ENCODE data around the gene G6PD.
"Not testable (repeated sequence)": the region's sequence is repeated elsewhere in the genome, so short reads cannot be mapped to it uniquely, and the experiment has no call there.

Gene G6PD

DNA sequence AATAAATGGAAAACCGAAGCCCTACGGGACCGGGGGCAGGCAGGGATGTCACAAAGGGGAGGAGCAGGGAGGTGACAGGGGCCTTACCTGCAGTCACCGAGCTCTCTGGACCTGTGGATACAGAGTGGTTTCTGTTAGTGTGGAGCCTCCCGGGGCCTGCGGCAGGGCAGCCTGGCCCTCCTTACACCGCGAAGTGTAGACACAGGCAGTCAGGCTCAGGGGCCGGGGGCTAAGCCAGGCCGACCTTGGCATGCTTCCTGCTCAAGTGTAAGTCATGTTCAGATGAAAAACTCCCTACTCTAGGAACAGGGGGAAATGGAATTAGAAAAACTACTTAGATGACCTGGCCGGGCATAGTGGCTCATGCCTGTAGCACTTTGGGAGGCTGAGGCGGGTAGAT lies 34.9 kb downstream of the G6PD start:
- DNase-seq (ENCODE audit: insufficient read length, low spot score) (no peak), FAIRE-seq (no peak)
- TF ChIP-seq POLR2A (IDR thresholded peaks at IDR 0.05; ENCODE audit: low read depth, low read length): no peak

DNA sequence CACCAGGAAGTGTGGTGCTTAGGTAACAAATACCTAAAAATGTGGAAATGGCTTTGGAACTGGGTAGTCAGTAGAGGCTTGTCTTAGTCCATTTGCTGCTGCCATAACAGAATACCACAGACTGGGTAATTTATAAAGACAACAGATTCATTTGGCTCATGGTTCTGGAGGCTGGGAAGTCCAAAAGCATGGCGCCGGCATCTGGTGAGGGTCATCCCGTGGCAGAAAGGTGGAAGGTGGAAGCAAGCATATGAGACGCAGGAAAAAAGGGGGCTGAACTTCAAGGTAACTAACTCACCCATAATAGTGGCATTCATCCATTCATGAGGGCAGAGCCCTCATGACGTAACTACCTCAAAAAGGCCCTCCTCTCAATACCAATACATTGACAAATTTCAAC lies 37.2 kb downstream of the G6PD start:
- FAIRE-seq: no peak
- no peak for DNase-seq (ENCODE audit: insufficient read length, low spot score)
- no peak for TF ChIP-seq POLR2A (IDR thresholded peaks at IDR 0.05; ENCODE audit: low read depth, low read length)

DNA sequence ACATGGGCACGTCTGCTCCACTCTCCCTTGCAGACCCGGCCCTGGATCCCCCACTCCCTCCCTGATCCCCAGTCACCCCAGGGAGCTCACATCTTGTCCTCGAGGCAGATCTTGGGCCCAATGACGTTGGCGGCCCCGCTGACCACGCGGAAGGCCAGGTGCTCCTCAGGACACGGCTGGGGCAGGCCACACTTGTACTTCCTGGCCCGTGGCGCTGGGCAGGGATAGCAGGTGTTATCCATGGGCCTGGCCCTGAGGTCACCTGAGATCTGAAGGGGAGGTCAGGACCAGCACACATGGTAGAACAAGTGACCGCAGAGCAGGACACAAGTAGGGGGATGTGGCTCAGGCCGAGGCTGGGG lies 38.3 kb downstream of the G6PD start:
- FAIRE-seq (no peak), DNase-seq (ENCODE audit: insufficient read length, low spot score) (no peak)
- TF ChIP-seq POLR2A (IDR thresholded peaks at IDR 0.05; ENCODE audit: low read depth, low read length): no peak

DNA sequence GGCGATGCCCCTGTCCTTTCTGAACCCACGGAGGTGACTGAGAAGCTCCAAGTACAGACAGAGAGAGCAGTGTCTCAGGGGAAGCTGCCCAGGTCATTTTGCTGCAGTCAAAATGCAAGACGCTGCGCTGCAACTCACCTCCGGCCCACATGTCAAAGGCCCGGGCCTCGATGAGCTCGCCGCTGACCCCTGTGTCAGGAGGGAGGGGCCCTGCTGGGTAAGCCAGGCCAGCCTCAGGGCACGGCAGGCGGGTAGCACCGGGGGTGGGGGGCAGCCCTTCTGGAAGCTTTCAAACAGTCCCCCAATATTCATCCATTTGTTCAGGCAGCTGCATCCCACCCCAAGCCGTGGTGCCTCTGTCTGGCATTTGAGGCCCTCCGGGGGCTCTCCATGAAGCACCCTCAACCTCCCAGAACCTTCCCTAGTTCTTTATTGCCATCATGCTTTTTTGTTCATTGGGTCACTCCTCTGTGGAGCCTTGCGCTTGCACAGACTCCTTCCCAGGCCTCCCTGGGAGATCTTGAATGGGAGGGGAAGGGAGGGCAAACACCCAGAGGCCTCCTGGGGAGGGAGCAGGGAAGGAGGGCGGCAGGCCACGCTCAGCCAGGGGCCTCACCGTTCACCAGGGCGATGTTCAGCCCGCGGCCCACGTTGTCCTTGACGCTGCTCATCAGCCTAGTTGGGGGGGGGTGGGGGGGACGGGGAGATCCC lies 38.8 kb downstream of the G6PD start:
- FAIRE-seq (no peak), DNase-seq (ENCODE audit: insufficient read length, low spot score) (no peak)
- no peak for TF ChIP-seq POLR2A (IDR thresholded peaks at IDR 0.05; ENCODE audit: low read depth, low read length)

DNA sequence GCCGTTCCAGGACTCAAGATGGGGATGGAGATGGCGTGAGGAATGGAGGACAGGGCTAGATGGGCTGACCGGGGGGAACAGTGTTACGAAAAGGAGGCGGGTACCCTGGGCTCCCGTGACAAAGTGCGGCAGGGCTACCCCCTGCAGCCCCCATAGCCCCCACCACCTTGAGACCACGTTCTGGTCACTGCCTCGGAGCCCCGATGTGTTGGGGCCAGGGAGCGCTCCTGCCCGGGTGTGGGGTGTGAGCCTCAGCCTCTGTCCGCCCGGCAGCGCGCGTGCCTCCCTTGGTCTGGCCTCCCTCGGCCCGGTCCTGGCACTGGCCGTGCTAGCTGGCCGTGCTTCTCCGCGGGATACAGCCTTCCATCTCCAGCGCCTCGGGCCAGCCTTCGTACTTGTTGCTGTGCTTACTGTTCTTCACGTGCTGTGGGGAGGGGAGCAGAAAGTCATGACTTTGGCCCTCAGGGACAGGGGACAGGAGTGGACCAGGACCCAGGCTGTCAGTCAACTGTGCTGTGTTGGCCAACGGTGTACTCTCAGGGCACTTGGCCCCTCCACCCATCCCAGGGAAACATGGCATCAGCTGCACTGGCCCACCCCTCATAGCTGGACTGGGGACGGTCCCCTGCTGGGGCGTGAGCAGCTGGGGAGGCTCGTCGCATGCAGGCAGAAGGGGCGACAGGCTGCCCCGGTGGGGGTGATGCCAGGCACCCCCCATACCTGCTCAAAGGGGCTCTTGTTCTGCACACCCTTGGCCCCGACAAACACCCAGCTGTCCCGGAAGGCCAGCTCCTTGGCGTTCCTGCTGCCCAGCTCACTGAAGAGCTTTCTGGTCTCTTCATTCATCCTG lies 39.9 kb downstream of the G6PD start:
- DNase-seq (ENCODE audit: insufficient read length, low spot score) (no peak), FAIRE-seq (no peak)
- no peak for TF ChIP-seq POLR2A (IDR thresholded peaks at IDR 0.05; ENCODE audit: low read depth, low read length)

DNA sequence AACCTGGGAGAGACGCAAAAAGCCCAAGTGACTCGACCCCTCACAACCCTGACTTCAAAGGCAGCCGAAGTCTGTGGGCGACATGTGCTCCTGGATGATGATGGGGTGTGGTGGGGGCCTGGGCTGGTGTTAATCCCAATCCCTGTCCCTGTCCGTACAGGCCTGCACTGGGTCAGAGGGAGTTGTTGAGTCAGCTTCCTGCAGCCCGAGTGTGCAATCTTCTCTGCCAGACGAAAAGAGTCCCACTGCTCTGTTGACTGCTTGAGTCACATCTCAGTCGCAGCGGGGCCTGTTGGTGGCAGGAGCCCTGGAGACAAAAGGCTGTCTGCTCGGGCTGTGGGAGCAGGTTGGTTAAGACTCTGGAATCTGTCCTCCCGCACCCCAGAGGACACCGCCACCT lies 40.9 kb downstream of the G6PD start:
- DNase-seq (ENCODE audit: insufficient read length, low spot score): peak; percentile 53
- TF ChIP-seq POLR2A (IDR thresholded peaks at IDR 0.05; ENCODE audit: low read depth, low read length): no peak
- no peak for FAIRE-seq

DNA sequence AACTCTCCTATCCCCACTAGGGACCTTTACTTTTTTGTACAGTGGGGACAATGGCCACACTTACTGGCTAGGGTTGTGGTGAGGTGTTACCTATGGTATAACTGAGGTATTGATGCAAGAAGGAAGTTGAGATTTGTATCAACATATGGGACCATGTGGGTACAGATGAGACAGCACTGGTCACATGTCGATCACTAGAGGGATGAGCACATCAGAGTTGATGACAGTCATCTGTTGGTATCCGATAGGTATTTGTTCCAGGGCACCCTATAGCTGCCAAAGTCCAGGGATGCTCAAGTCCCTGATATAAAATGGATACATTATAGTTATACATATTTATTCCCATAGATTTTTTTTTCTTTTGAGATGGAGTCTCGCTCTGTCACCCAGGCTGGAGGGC lies 43.7 kb downstream of the G6PD start:
- no peak for TF ChIP-seq POLR2A (IDR thresholded peaks at IDR 0.05; ENCODE audit: low read depth, low read length)
- no peak for FAIRE-seq
- no peak for DNase-seq (ENCODE audit: insufficient read length, low spot score)

DNA sequence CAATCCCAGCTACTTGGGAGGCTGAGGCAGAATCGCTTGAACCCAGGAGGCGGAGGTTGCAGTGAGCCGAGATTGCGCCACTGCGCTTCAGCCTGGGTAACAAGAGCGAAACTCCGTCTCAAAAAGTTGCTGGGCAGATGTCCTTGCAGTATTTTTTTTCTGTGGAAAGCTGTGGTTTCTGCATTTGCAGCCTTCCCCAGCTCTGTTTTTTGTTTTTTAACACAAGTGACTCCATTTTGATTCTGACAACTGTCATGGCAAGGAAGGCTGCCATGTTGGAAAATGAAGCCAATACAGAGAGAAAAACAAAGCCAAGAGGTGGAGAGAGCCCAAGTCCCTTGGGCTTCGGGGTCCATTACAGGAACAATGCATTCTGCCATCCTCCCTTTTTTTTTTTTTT lies 44.5 kb downstream of the G6PD start:
- DNase-seq (ENCODE audit: insufficient read length, low spot score): no peak
- TF ChIP-seq POLR2A (IDR thresholded peaks at IDR 0.05; ENCODE audit: low read depth, low read length): no peak
- FAIRE-seq: no peak

DNA sequence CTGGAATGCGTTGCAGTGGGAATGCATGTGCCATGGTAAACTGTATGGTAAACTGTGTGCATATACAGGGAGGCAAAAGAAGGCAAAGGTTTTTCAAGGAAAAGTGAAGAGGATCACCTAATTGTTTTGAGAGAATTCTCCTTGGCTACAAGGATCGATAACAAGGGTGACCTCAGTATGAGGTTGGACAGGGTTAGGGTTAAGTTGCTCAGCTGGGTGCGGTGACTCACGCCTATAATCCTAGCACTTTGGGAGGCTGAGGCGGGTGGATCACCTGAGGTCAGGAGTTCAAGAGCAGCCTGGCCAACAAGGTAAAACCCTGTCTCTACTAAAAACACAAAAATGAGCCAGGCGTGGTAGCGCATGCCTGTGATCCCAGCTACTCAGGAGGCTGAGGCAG lies 45.2 kb downstream of the G6PD start:
- not testable (repeated sequence) for DNase-seq (ENCODE audit: insufficient read length, low spot score); FAIRE-seq

DNA sequence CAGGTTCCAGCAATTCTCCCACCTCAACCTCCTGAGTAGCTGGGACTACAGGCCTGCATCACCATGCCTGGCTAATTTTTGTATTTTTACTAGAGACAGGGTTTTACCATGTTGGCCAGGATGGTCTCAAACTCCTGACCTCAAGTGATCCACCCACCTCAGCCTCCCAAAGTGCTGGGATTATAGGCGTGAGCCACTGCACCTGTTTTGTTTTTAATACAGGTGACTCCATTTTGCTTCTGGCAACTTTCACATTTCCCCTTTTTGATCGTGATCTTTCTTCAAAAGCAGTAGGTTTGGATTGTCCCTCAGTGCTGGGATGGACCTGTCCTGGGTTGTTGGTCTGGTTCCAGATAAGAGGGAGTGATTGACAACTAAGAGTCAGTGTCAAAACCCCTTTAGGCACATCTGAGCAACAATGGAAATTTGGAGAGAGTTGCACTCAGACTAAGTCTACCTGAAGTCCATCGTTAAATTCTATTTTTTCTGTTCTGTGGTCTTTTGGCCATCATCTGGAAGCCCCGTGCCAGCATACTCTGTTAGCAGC lies 50.0 kb downstream of the G6PD start:
- DNase-seq (ENCODE audit: insufficient read length, low spot score); FAIRE-seq: not testable (repeated sequence)

DNA sequence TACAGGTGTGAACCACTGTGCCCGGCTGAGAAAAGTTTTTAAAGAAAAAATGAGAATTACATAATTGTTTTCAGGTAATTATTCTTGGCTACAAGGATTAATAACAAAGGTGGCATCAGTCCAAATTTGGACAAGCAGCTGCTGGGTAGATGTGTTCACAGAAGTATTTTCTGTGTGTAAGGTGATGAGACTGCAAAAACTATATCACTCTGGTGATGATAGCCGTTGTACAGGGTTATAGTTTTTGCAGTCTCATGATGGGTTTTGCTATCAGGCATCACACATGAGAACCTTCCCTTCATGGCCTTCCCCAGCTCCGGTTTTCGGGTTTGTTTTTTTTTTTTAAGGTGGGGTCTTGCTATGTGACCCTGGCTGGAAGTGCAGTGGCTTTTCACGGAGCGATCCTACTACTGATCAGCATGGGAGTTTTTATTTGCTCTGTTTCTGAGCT lies 51.1 kb downstream of the G6PD start:
- DNase-seq (ENCODE audit: insufficient read length, low spot score): no peak
- no peak for FAIRE-seq
- TF ChIP-seq POLR2A (IDR thresholded peaks at IDR 0.05; ENCODE audit: low read depth, low read length): no peak

DNA sequence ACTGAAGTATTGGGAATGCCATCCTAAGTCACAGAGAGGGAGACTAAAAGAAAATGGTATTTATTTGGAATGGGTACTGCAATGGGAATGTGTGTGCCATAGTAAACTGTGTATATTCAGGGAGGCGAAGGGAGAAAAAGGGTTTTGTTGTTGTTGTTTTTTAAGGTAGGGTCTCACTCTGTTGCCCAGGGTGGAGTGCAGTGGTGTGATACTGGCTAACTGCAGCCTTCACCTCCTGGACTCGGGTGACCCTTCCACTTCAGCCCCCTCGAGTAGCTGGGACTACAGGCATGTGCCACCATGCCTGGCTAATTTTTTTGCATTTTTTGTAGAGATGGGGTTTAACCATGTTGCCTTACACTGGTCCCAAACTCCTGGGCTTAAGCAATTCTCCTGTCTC lies 51.9 kb downstream of the G6PD start:
- FAIRE-seq (no peak), DNase-seq (ENCODE audit: insufficient read length, low spot score) (no peak)
- no peak for TF ChIP-seq POLR2A (IDR thresholded peaks at IDR 0.05; ENCODE audit: low read depth, low read length)

DNA sequence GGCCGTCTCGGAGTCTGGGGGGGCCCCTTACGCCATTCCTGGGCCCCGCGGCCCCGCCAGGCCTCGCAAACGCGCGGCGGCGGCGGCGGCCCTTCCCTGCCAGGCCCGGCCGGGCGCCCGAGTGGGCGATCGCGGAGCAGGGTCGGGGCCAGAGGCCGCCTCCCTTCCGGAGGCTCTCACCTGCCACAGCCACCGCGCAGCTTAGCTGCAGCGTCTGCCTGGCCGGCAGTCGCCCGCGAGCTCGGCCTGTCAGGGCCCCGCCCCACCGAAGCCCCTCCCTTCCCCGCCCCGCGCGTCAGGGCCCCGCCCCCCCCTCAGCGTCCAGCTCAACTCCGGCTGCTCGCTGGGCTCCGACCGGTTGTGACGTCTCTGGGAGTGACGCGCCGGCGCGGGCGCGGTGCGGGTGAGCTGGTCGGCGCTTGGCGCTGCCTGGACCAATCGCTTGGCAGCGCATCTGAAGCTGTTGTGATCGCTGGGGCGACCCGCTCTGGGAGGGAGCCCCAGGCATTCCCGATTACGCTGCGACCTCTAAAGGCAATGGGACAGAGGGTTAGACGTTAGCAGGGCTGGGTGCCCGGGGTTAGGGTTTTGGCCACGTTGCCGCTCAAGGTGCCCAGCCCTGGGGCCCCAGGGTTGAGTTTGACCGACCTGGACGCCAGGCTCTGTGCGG lies 56.1 kb downstream of the G6PD start, which contains the start of gene SLC10A3:
Gene SLC10A3 (minus strand): TSS at position 216 of the 670 bp plus-strand sequence. CDS start 1,689 bp downstream, outside the sequence.
- peak; percentile 93 for TF ChIP-seq POLR2A (IDR thresholded peaks at IDR 0.05; ENCODE audit: low read depth, low read length)
- FAIRE-seq (no peak), DNase-seq (ENCODE audit: insufficient read length, low spot score) (peak; percentile 95)

DNA sequence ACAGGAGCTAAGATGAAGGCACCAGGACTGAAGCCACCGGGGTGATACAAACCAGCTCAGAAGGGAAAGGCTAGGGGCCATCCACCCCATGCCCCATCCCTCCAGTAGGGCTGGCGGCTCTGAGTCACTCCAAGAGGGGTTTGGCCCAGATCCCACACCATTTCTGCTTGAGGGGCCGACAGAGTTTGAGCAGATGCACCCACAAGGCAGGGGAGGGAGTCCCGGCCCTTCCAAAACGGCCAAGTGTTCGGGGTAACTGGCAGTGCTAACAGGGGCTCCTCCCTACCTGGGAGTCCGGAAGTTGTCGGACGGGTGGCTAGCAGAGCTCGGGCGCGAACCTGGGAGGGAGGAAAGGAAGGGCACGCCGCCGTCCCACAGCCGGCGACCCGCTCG lies 56.6 kb downstream of the G6PD start:
- no peak for TF ChIP-seq POLR2A (IDR thresholded peaks at IDR 0.05; ENCODE audit: low read depth, low read length)
- DNase-seq (ENCODE audit: insufficient read length, low spot score): no peak
- no peak for FAIRE-seq

Measured in H54 (cell line).